HG02759 (cell line): Measurements from ENCODE around the gene USP28.
"Not testable (repeated sequence)": the region's sequence is repeated elsewhere in the genome, so short reads cannot be mapped to it uniquely, and the experiment has no call there.

Experiments
- ATAC-seq: cut with Tn5 transposase; IDR thresholded peaks from one replicate; pipeline ENCODE4 v1.9.1; 2021; ENCODE audit warnings: mild to moderate bottlenecking, moderate library complexity; ENCODE audit not compliant: unreplicated experiment

Gene USP28

GRCh38 chr11:113879446-113879845 lies 4.1 kb upstream of the USP28 start:
- ATAC-seq: not testable (repeated sequence)

- ATAC-seq: no peak
Observed at GRCh38 chr11:113877670-113878055, 2.3 kb upstream of the USP28 start.

- ATAC-seq: no peak
Observed at GRCh38 chr11:113876798-113877669, 1.7 kb upstream of the USP28 start.

- ATAC-seq: no peak
Observed at GRCh38 chr11:113876074-113876797, 864 bp upstream of the USP28 start.

- ATAC-seq: peak; percentile 37
Observed at GRCh38 chr11:113874581-113875233, 665 bp downstream of the USP28 start.

- ATAC-seq: no peak
Observed at GRCh38 chr11:113874096-113874495, 1.3 kb downstream of the USP28 start.

- no peak for ATAC-seq
Observed at GRCh38 chr11:113873236-113873626, 2.1 kb downstream of the USP28 start.

GRCh38 chr11:113871336-113871735 lies 4.0 kb downstream of the USP28 start:
- ATAC-seq: no peak

- no peak for ATAC-seq
Observed at GRCh38 chr11:113867843-113868503, 7.4 kb downstream of the USP28 start.

GRCh38 chr11:113865873-113866272 lies 9.5 kb downstream of the USP28 start:
- no peak for ATAC-seq

GRCh38 chr11:113864410-113864809 lies 11.0 kb downstream of the USP28 start:
- no peak for ATAC-seq

GRCh38 chr11:113862435-113862834 lies 12.9 kb downstream of the USP28 start:
- ATAC-seq: no peak

- ATAC-seq: no peak
Observed at GRCh38 chr11:113859665-113860064, 15.7 kb downstream of the USP28 start.

GRCh38 chr11:113856966-113857759 lies 18.2 kb downstream of the USP28 start:
- ATAC-seq: no peak

GRCh38 chr11:113855803-113856202 lies 19.6 kb downstream of the USP28 start:
- no peak for ATAC-seq

GRCh38 chr11:113850188-113850587 lies 25.2 kb downstream of the USP28 start:
- no peak for ATAC-seq

- no peak for ATAC-seq
Observed at GRCh38 chr11:113849713-113850112, 25.7 kb downstream of the USP28 start.

- ATAC-seq: no peak
Observed at GRCh38 chr11:113847580-113847979, 27.8 kb downstream of the USP28 start.

GRCh38 chr11:113847111-113847510 lies 28.3 kb downstream of the USP28 start:
- ATAC-seq: no peak

- ATAC-seq: no peak
Observed at GRCh38 chr11:113841691-113842090, 33.7 kb downstream of the USP28 start.
